Measurements from ENCODE around the gene EFCAB12. TPM values are rescaled to one million over a fixed set of nuclear protein-coding genes. Genes with fewer than 3 reads are reported as not detected.

Gene EFCAB12
- total and polyA plus RNA-seq, 2 of the 4 experiments (the other 2 are of a cell fraction), result under 0.01 to 0.17 TPM

GRCh38 chr3:129475863-129476262 is 47.4 kb upstream of the EFCAB12 start:
- ATAC-seq (ENCODE audit: low read depth) (no peak), DNase-seq (no peak)
- Histone ChIP-seq H2AFZ (replicated peaks; ENCODE audit: low read length, poor library complexity) (no peak overlapping the region), H3K79me1 (ENCODE audit: low read depth in 1 of 2, low read length in 2 of 2) (peaks cover 0 to 8% of the 10 kb centered on the region in 2 experiments; a peak in 1 of 4 replicates), H3K9me3 (ENCODE audit: control insufficient read depth, insufficient read depth, low read length) (no peaks in the 10 kb centered on the region), H3K27ac (ENCODE audit: insufficient read depth, low read length) (no peak overlapping the region), H3K36me3 (ENCODE audit: control insufficient read depth, insufficient read depth, low read length) (peaks cover 17% of the 10 kb centered on the region; the same call in 1 of the 2 replicates), H3K23ac (ENCODE audit: low read depth, low read length) (no peak overlapping the region), H3K27me3 (ENCODE audit: control insufficient read depth, insufficient read depth, low read length) (no peaks in the 10 kb centered on the region), H2BK15ac (ENCODE audit: low read depth, low read length) (no peak overlapping the region), H4K20me1 (ENCODE audit: insufficient read depth, low read length) (no peaks in the 10 kb centered on the region), H2BK20ac (ENCODE audit: low read depth, low read length) (no peak overlapping the region), H2AK9ac (replicated peaks; ENCODE audit: low read depth, low read length, poor library complexity) (no peak overlapping the region), H4K8ac (ENCODE audit: low read depth in 2 of 2, low read length in 2 of 2) (no peak overlapping the region), H3K4me1 (ENCODE audit: control insufficient read depth, insufficient read depth, low read length) (peaks cover 2% of the 10 kb centered on the region; the same call in 1 of the 2 replicates), H3K4me3 (ENCODE audit: insufficient read depth, low read depth, low read length) (no peak overlapping the region), H2AK5ac (ENCODE audit: low read depth, low read length) (no peak overlapping the region), H4K5ac (ENCODE audit: low read depth, low read length) (no peak overlapping the region), H3K14ac (replicated peaks; ENCODE audit: low read depth, low read length) (no peak overlapping the region), H3K4me2 (ENCODE audit: low read depth, low read length) (no peak overlapping the region), H3K4ac (ENCODE audit: low read depth, low read length) (no peak overlapping the region), H2BK120ac (ENCODE audit: low read depth, low read length) (no peak overlapping the region), H4K91ac (ENCODE audit: insufficient read depth, low read depth, low read length) (no peak overlapping the region), H3K9me1 (ENCODE audit: insufficient read depth, low read length) (peaks cover 21% of the 10 kb centered on the region), H2BK5ac (ENCODE audit: low read depth, low read length, poor library complexity, severe bottlenecking) (no peak overlapping the region), H3K18ac (ENCODE audit: low read depth, low read length) (no peak overlapping the region), H3K56ac (ENCODE audit: extremely low read depth, insufficient read depth, low read length) (no peak overlapping the region), H3K9ac (ENCODE audit: low read depth, low read length) (no peak overlapping the region)
- no TSS peak for BruUV-seq (replicated peaks)
- CTCF ChIA-PET, result interaction anchor here (0.5 to 1.2 kb wide), 2 partner anchors 150 to 194 kb away, joined by 3 read pairs; no protein-coding TSS in a partner anchor
- TF ChIP-seq MAFK (IDR thresholded peaks at IDR 0.05; ENCODE audit: low read depth, low read length), result no peak
- POLR2A ChIA-PET (ENCODE audit: unreplicated experiment), result no interaction called here
- dilution Hi-C loops (cut with HindIII; ENCODE audit: low sequenced_read_pairs, unreplicated experiment) (no loop called here), intact Hi-C loops (cut with micrococcal nuclease) (no loop called here), in situ Hi-C loops (cut with MboI; ENCODE audit: low sequenced_read_pairs) (no loop called here)
- WGBS, 2 experiments (ENCODE audit: extremely low coverage in 2 of 2, insufficient read length in 1 of 2), result no CpG with 5 or more reads among the region's 3 CpGs
